Heart right ventricle (tissue), 16 donors: Measurements from ENCODE around the gene CYP1A1. TPM values are rescaled to one million over a fixed set of nuclear protein-coding genes. Genes with fewer than 3 reads are reported as not detected.
"Not testable (repeated sequence)": the region's sequence is repeated elsewhere in the genome, so short reads cannot be mapped to it uniquely, and the experiment has no call there.

Experiments
- ATAC-seq, 8 donors: fragments of 200-7000 bp; cut with Tn5 transposase; one replicate each; pipeline ENCODE4 v1.9.1; 2020; ENCODE audit warnings: mild to moderate bottlenecking in 8 of 8, moderate library complexity in 8 of 8, moderate number of reproducible peaks in 1 of 8
- DNase-seq, 2 donors: peaks; one replicate each; pipeline ENCODE4 v3.0.0-alpha.2; 2020
- H3K27ac ChIP-seq, 10 donors: fragments of 200-600 bp; sonication (generic) in 2 of 10; one replicate each; pipeline versions ENCODE4 v1.5.0 to v1.8.0; 2020 to 2022; ENCODE audit warnings: mild to moderate bottlenecking in 3 of 10
- H3K27me3 ChIP-seq, 7 donors: fragments of 200-600 bp; one replicate each; pipeline ENCODE4 v1.8.0; 2021 to 2022; ENCODE audit warnings: mild to moderate bottlenecking in 2 of 7
- H3K36me3 ChIP-seq, 9 donors: fragments of 200-600 bp; sonication (generic) in 1 of 9; one replicate each; pipeline versions ENCODE4 v1.5.0 to v1.8.0; 2020 to 2022; ENCODE audit warnings: mild to moderate bottlenecking in 2 of 9
- H3K4me1 ChIP-seq, 9 donors: fragments of 200-600 bp; sonication (generic) in 1 of 9; one replicate each; pipeline versions ENCODE4 v1.5.0 to v1.8.0; 2020 to 2022; ENCODE audit warnings: mild to moderate bottlenecking in 4 of 9
- H3K4me3 ChIP-seq, 10 donors: fragments of 200-600 bp; sonication (generic) in 2 of 10; one replicate each; pipeline versions ENCODE4 v1.5.0 to v1.8.0; 2020 to 2022; ENCODE audit warnings: mild to moderate bottlenecking in 7 of 10, moderate library complexity in 2 of 10
- H3K9me3 ChIP-seq, 11 donors: fragments of 200-600 bp in 10 of 11; sonication (generic) in 2 of 11; one replicate each; pipeline versions ENCODE4 v1.5.0 to v1.8.0; 2013 to 2022; ENCODE audit warnings: mild to moderate bottlenecking in 2 of 11, control low read depth in 1 of 11, moderate library complexity in 1 of 11
- WGBS, 2 donors: extraction: QIAGEN DNeasy Blood & Tissue Kit; methylation state at CpG; one replicate each; pipeline ENCODE4 v1.1.7; 2013; ENCODE audit warnings: inconsistent platforms in 1 of 2; 5-methylcytosine and 5-hydroxymethylcytosine counted together
- intact Hi-C, 10 donors: fragments of 100-400 bp; cut with DNase I; formaldehyde crosslinking; loops; one replicate each; pipeline versions ENCODE4 v1.11.1 to v1.14.2; 2022
- polyA plus RNA-seq, 2 donors: library from polyadenylated mRNA; stranded (reverse); fragments of 200-250 nt; gene quantifications; one replicate each; pipeline ENCODE4 v1.2.3, GENCODE V29; 2013
- total RNA-seq, 10 donors: library from RNA; stranded (reverse); fragmentation: NEBNext Ultra II Directional in 3 of 10; extraction: Animal tissue kit (Norgen Biotek cat#: 25700) in 3 of 10; gene quantifications; one replicate each; pipeline versions ENCODE4 v1.2.1 to v1.2.4, GENCODE V29; 2021 to 2023
- TF ChIP-seq, protein P1 (sequence below), 9 donors: fragments of 200-600 bp; sonication (generic) in 2 of 9; IDR thresholded peaks; one replicate each; pipeline versions ENCODE4 v1.5.0 to v1.8.0; 2021 to 2022; ENCODE audit warnings: antibody characterized with exemption in 9 of 9, mild to moderate bottlenecking in 5 of 9, moderate library complexity in 1 of 9
- donor health status: Arrhythmogenic right ventricular cardiomyopathy.
- donor health status: ischemic (EF 13 %, LVEDD 7.1; RV severe dilation, severe dysfunction).
- donor health status: healthy with polysubstance abuse.
- donor health status: DM: no; HTN: yes; CAD: no.
- donor health status: DM: no; HTN: no; CAD: no.
- donor health status: ischemic (EF 25% LVEDD 6.9; RV normal size, moderate dysfunction).
- donor health status: ischemic (EF 25% LVEDD 5.7; RV mildly dilated, moderate dysfunction).
- donor health status: healthy.
- donor health status: DM: yes; HTN: yes; CAD: no.
- donor health status: Ischemic cardiomyopathy.
- donor health status: ischemic (EF 35%, LVEDD 5.7; RV mildly dilated, moderate dysfunction).
- donor health status: nonischemic (EF 11% LVEDD 7.7; RV severe dilation, severe dysfunction).
- donor health status: DM: yes; HTN: yes; CAD: no.
- donor health status: PGD.
- donor health status: ischemic (EF 29% LVEDD 5.4; RV normal size, mild dysfunction).
- donor health status: nonischemic (EF 23%, LVEDD 6.1; RV moderate dilation, normal function).

CYP1A1 gene
- total and polyA plus RNA-seq, 12 donors = 0.13 to 0.88 (median 0.42) TPM; not detected in 4

DNA sequence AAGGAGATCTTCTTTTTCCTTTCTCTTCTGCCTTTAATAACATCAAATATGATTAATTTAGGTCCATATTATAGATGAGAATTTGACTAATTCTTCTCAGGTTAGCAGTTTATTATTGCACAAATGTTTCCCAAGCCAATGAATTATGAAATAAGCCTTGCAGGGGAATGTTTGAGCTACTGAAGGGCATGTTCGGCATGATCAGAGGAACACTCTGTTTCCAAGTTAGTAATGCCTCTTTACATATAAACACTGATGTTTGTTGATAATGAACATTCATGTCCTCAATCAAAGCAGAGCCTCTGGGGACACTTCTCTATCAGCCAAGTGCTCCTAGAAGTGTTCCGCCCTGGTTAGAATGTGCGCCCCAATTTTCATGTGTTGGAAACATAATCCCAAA is 10.0 kb upstream of the CYP1A1 start:
- no peaks in the 10 kb centered on the region for H3K9me3 ChIP-seq
- no peaks in the 10 kb centered on the region for H3K36me3 ChIP-seq
- ATAC-seq (no peak), DNase-seq (no peak)
- no peak overlapping the region for H3K27ac ChIP-seq
- H3K4me1 ChIP-seq = no peaks in the 10 kb centered on the region
- intact Hi-C loops = no loop called here
- H3K27me3 ChIP-seq = peaks cover 0 to 42% (median 20%) of the 10 kb centered on the region in 7 donors
- WGBS, 2 donors = 90% methylated on average over 3 of the region's 3 CpGs
- no peak overlapping the region for H3K4me3 ChIP-seq
- TF ChIP-seq, protein P1, sequence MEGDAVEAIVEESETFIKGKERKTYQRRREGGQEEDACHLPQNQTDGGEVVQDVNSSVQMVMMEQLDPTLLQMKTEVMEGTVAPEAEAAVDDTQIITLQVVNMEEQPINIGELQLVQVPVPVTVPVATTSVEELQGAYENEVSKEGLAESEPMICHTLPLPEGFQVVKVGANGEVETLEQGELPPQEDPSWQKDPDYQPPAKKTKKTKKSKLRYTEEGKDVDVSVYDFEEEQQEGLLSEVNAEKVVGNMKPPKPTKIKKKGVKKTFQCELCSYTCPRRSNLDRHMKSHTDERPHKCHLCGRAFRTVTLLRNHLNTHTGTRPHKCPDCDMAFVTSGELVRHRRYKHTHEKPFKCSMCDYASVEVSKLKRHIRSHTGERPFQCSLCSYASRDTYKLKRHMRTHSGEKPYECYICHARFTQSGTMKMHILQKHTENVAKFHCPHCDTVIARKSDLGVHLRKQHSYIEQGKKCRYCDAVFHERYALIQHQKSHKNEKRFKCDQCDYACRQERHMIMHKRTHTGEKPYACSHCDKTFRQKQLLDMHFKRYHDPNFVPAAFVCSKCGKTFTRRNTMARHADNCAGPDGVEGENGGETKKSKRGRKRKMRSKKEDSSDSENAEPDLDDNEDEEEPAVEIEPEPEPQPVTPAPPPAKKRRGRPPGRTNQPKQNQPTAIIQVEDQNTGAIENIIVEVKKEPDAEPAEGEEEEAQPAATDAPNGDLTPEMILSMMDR (IDR thresholded peaks at IDR 0.05) = no peak

DNA sequence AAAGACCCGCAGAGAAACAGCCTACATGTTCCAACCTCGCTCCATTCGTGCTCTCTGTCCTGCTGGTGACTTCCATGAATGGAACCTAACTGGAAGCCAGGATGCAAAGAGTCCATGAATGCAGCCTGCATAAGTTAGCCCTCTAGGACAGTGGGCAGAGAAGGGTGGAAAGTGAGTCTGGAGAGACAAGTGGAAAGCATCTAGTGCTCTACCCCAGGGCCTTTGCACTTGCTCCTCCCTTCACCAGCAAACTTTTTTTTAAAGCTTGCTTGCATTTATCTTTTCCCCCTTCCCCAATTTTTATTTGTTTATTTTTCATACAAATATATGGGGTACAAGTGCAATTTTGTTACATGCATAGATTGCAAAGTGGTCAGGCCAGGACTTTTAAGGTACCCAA is 7.9 kb upstream of the CYP1A1 start:
- Histone ChIP-seq H3K27me3 (peaks cover 0 to 48% (median 21%) of the 10 kb centered on the region in 7 donors), H3K9me3 (no peaks in the 10 kb centered on the region), H3K27ac (no peak overlapping the region), H3K4me3 (no peak overlapping the region), H3K36me3 (no peaks in the 10 kb centered on the region), H3K4me1 (no peaks in the 10 kb centered on the region)
- no peak for DNase-seq
- ATAC-seq = no peak
- TF ChIP-seq, protein P1 (IDR thresholded peaks at IDR 0.05) = no peak
- intact Hi-C loops = no loop called here
- WGBS, 2 donors = 91 to 95% methylated on average over 3 of the region's 3 CpGs

DNA sequence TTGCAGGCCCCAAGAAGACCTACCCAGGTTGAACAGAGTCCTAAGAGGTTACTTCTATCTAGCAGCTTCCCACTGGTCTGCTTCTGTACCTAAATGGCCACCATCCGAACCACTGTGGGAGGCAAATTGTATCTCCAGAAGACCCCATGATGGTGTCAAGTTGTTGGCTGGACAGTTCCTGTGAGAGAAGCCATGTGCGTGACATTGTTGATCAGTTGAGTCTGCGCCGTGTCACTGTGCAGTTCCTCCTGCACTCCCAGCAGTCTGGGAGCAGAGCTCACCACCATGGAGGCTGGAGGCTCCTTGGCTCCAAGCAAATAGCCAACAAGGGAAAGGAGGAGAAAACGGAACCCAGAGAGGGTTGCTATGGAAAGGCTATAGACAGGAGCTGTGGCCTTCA is 7.5 kb upstream of the CYP1A1 start:
- Histone ChIP-seq H3K4me1 (peaks cover 0 to 3% (median 0%) of the 10 kb centered on the region in 9 donors), H3K27ac (no peak overlapping the region), H3K9me3 (no peaks in the 10 kb centered on the region), H3K27me3 (peaks cover 0 to 49% (median 21%) of the 10 kb centered on the region in 7 donors), H3K36me3 (no peaks in the 10 kb centered on the region), H3K4me3 (no peak overlapping the region)
- WGBS, 2 donors = 85 to 91% methylated on average over 5 of the region's 5 CpGs
- no peak for DNase-seq
- intact Hi-C loops = no loop called here
- no peak for ATAC-seq
- TF ChIP-seq, protein P1 (IDR thresholded peaks at IDR 0.05) = no peak

DNA sequence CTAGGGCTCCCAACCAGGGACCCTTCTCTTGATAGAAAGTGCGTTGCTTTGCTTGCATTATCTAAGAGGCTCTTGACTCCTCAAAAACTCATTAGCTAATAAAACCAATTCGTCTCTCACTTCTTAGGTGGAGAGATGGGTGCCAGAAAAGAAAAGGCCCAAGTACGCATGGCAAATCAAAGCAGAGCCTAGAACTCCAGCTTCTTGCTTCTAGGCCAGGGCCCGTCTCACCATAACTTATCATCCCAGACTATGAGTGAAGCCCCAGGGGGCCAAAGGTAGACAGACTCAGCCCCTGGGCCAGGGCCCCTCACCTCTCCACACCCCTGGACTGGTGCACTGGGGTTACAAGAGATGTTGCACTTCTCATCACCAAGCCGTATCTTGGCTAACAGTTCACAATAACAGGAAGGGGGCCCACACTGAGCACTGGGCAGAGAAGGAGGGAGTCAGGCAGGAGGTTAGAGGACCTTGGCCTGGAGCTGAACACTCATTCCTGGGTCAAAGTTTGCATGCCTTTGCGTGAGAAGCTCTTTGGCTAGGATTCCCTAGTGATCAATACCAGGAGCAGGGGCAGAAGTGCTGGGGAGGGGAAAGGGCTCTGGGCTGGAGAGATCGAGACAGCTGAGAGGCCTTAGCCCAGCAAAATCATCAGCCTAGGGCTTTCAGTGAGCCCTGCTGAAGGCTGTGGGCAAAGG is 5.4 kb upstream of the CYP1A1 start:
- H3K27me3 ChIP-seq = peaks cover 0 to 66% (median 21%) of the 10 kb centered on the region in 7 donors
- TF ChIP-seq, protein P1 (IDR thresholded peaks at IDR 0.05) = no peak
- no peak overlapping the region for H3K4me3 ChIP-seq
- 77 to 83% methylated on average over 7 of the region's 7 CpGs for WGBS, 2 donors
- intact Hi-C loops = no loop called here
- peaks cover 3 to 23% (median 17%) of the 10 kb centered on the region in 9 donors for H3K4me1 ChIP-seq
- no peak overlapping the region for H3K27ac ChIP-seq
- H3K36me3 ChIP-seq = no peaks in the 10 kb centered on the region
- no peaks in the 10 kb centered on the region for H3K9me3 ChIP-seq
- ATAC-seq (no peak), DNase-seq (no peak)

DNA sequence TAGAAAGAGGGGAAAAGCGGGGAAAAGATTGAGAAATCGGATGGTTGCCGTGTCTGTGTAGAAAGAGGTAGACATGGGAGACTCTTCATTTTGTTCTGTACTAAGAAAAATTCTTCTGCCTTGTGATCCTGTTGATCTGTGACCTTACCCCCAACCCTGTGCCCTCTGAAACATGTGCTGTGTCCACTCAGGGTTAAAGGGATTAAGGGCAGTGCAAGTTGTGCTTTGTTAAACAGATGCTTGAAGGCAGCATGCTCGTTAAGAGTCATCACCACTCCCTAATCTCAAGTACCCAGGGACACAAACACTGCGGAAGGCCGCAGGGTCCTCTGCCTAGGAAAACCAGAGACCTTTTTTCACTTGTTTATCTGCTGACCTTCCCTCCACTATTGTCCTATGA is 4.0 kb upstream of the CYP1A1 start:
- H3K27ac ChIP-seq, H3K36me3 ChIP-seq, ATAC-seq, H3K4me3 ChIP-seq, DNase-seq, H3K9me3 ChIP-seq: not testable (repeated sequence)
- Histone ChIP-seq H3K27me3 (peaks cover 0 to 67% (median 19%) of the 10 kb centered on the region in 7 donors), H3K4me1 (peaks cover 3 to 31% (median 21%) of the 10 kb centered on the region in 9 donors)
- intact Hi-C loops = loop anchor here in 1 of 10 donors (10.0 kb wide), 1 partner anchor 65 kb away; no protein-coding TSS in a partner anchor
- WGBS, 2 donors = 63 to 74% methylated on average over 6 of the region's 6 CpGs

DNA sequence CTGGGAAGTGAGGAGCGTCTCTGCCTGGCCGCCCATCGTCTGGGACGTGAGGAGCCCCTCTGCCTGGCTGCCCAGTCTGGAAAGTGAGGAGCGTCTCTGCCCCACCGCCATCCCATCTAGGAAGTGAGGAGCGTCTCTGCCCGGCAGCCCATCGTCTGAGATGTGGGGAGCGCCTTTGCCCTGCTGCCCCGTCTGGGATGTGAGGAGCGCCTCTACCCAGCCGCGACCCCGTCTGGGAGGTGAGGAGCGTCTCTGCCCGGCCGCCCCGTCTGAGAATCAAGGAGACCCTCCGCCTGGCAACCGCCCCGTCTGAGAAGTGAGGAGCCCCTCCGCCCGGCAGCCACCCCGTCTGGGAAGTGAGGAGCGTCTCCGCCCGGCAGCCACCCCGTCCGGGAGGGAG is 3.4 kb upstream of the CYP1A1 start:
- not testable (repeated sequence) for H3K36me3 ChIP-seq, DNase-seq, ATAC-seq, H3K27ac ChIP-seq, H3K4me3 ChIP-seq, H3K9me3 ChIP-seq
- Histone ChIP-seq H3K4me1 (peaks cover 3 to 31% (median 21%) of the 10 kb centered on the region in 9 donors), H3K27me3 (peaks cover 0 to 74% (median 18%) of the 10 kb centered on the region in 7 donors)
- 83% methylated on average over 15 to 22 of the region's 30 CpGs for WGBS, 2 donors
- intact Hi-C loops = loop anchor here in 1 of 10 donors (10.0 kb wide), 1 partner anchor 64 kb away; no protein-coding TSS in a partner anchor
